Thymus (tissue), 2 donors: ENCODE results near the gene PRKCA. TPM values are rescaled to one million over a fixed set of nuclear protein-coding genes. Genes with fewer than 3 reads are reported as not detected.

Experiments
- polyA plus RNA-seq: library from polyadenylated mRNA; stranded (reverse); fragments of 200-250 nt; gene quantifications from one replicate; pipeline ENCODE4 v1.2.3, GENCODE V29; 2013
- total RNA-seq: library from RNA; stranded (reverse); fragments of 120-200 nt; gene quantifications from one replicate; pipeline ENCODE4 v1.2.4, GENCODE V29; 2013
- donor health status: healthy.

PRKCA gene
- total and polyA plus RNA-seq, 2 donors, result 2.7 to 3.2 TPM

Other genes starting within 250 kb of the PRKCA start
- gene CEP112, start 110.5 kb upstream of the PRKCA start, total RNA-seq, result 4.6 TPM
- gene CEP112, start 110.5 kb upstream of the PRKCA start, polyA plus RNA-seq, result 8.5 TPM
- gene APOH, start 73.2 kb upstream of the PRKCA start, total RNA-seq, result 0.33 TPM
- 0.18 TPM for gene APOH, start 73.2 kb upstream of the PRKCA start, polyA plus RNA-seq